ENCODE results near the gene C3orf80.
"Not testable (repeated sequence)": the region's sequence is repeated elsewhere in the genome, so short reads cannot be mapped to it uniquely, and the experiment has no call there.

The C3orf80 gene

DNA sequence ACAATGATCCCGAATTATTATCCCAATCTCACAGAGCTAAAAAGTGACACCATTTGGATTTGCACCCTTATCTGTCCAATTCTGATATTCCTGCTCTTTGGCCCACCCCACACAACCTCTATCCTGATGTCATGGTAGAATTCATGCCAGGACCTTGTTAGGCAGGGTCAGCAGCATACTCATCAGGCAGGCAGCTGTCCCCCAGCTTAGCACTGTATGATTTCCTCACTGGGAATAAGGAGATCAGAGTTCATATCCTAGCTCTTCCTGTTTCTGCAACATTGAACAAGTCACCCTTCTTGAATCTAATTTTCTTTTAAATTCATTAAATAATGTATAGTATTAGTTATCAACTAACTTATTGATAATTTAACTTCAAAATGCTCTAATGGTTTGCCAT lies 12.0 kb upstream of the C3orf80 start:
- DNase-seq (ENCODE audit: low read depth), result no peak

DNA sequence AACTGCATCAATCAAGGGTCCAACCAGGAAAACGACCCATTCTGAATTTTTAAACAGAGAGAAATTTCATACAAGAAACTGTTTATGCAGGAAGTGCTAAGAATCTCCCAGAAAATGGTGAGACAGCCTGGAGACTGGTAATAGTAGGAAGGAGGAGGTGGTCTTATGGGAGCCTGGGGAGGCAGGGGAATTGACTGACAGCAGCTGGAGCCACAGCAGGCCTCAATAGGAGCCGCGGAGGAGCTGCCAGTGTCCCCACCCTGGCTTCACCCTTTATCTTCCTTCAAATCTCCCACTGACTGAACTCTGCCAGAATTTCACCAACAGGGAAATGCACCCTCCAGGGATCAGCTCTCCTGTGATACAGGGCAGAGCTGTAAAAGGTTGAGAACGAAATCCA lies 7.5 kb upstream of the C3orf80 start:
- no peak for DNase-seq (ENCODE audit: low read depth)

DNA sequence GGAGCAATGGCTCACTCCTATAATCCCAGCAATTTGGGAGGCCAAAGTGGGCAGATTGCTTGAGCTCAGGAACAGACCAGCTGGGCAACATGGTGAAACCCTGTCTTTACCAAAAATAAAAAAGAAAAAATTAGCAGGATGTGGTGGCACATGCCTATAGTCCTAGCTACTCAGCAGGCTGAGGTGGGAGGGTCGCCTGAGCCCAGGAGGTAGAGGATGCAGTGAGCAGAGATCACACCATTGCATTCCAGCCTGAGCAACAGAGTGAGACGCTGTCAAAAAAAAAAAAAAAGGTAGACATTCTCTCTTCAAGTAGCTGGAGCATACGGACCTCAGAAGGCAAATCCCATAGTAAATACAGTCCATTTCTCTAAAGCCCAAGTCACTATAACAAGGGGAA lies 7.1 kb upstream of the C3orf80 start:
- DNase-seq (ENCODE audit: low read depth), result no peak

DNA sequence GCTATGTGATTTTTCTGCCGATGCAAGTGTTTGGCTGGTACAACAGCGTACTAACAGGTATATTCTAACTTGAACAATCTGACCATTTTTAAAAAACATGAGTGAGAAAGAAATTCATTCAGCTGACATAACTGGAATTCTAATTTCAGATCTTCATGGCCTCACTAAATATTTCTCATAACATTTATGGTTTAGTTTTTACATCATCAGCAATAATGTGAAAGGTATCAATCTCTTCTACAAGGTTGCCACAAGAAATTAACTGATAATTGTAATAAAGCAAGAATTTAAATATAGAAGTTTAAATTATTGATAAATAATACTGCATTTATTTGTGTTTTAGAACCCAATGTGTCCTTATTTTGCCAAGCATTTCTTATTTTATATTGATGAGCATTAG lies 5.2 kb upstream of the C3orf80 start:
- no peak for DNase-seq (ENCODE audit: low read depth)

DNA sequence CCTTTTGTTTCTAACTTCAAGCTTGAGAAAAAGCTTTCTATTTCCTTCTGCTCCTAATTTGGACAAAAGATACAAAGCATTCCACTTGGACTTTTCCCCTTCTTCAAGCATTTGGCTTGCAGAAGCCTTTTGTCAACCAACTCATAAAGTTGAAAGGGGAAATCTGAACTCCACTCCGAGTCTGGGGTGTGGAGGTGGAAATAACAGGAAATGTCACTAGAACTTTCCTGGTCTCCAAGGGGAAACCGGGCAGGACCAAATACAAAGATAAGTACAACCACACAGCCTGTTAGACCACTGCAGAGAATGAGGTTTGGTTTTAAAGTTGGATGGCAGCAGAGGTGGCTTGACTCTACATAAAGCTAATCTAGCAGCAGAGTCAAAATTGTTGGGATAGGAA lies 4.2 kb upstream of the C3orf80 start:
- DNase-seq (ENCODE audit: low read depth), result no peak

DNA sequence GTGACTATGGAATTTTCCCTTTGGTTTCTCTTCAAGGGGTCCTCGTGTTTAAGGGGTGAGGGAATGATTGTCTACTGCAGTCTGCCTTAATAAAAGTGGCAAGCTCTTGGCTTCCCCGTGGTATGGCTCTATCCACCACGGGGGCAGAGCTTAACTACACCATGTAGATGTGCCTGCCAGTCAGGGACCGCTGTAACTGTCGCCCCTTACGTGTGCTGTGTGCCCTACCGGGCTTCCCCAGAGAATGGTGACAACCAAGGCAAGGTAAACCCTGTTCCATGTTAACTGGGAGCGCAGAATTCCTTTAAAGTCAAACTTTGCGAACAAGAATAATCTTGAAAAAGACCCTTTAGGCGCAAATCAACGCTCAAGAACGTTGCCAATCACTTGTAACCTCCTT lies 966 bp upstream of the C3orf80 start:
- DNase-seq (ENCODE audit: low read depth), result no peak

DNA sequence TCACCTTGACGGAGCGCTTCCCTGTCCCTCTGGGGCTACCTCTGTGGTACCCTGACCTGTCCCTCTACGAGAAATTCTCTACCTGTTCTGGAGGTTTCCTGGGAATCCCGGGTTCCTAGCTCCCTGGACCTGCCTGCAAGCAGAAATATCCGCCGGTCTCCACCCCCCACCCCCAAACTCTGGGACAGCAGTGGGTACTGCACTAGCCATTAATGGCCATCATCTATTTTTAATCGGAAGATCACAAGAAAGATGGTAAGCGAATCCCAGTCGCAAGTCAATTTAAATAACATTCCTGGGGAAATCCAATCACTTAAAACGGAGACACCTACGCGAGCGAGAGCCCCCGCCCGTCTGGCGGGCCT lies 429 bp upstream of the C3orf80 start:
- DNase-seq (ENCODE audit: low read depth), result no peak

DNA sequence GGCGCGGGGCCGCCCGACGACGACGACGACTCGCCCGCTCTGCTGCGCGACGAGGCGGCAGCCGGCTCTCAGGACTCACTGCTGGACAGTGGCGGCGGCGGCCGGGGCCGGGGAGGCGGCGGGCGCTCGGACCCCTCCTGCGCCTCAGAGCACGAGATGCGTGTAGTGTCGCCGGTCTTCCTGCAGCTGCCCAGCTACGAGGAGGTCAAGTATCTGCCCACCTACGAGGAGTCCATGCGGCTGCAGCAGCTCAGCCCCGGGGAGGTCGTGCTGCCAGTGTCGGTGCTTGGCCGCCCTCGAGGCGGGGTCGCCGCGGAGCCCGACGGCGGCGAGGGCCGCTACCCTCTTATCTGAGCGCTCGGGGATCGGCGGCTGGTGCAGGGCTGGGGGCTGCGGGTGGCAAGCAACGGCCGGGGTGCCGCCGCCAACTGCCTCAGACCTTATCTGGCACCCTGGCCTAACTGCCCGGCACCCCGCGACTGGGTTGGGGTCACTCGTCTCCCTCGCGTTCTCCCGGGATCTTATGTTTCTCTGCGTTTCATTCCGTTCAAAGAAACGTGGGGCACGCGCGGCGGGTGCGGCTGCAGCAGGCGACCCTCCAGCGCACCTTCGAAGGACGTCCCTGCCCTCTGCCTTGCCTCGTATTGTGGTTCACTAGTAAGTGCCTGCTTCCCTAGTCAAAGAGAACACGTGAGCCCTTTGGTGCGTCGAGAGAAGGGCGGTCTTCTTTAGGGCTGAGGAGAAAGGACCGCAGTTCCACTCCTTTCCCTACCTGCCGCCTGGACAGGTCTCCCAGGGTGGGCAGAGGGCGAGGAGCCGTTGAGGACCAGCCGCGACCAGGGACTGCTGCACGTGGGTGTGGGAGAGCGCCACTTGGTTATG lies 1.0 kb downstream of the C3orf80 start:
- DNase-seq (ENCODE audit: low read depth), result no peak

DNA sequence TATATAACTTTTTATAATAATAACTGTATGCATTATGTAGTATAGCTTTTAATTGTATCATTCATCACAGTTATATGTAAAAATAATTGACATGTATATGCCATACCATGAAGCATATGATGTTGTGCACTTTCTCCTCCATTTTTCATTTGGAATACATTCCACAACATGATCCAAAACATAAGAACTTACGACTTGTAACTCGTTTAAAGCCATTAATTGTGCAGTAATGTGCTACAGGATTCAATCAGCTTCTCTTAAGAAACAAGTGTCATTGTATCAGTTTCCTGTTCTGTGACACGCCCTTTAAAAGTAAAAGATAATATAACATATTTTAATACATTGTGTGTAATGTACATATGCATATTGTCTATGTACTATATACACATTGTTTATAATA lies 2.2 kb downstream of the C3orf80 start:
- no peak for DNase-seq (ENCODE audit: low read depth)

DNA sequence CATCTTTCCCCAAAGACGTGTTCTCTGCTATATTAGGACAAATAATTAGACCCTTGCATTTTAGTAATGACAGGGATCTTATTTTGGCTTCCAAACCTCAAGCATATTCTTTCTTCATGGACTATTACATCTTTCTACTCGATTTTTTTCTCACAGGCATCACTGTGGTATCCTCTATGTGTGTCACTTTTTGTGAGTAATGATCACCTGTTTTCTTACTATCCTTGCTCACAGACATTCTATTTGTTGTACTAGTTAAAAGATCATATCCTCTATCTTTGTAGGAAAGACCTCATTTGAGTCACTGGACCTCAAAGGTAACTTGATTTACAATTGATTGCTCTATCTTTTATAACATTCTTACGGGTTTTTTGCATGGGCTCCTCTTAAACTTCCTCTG lies 6.8 kb downstream of the C3orf80 start:
- DNase-seq (ENCODE audit: low read depth), result no peak

DNA sequence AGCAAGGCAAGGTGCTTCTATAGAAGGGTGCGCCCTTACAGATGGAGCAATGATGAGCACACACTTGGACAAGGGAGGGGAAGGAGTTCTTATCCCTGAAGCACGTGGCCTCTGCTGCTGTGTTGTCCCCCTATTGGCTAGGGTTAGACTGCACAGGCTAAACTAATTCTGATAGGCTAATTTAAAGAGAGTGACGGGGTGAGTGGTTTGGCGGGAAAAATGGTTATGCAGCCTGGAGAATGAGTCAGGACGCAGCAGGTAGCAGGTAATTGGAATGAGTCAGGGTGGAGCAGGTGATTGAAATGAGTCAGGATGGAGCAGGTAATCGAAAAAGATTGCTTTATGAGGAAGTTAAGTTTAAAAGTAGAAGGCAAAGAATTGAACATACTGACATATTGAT lies 15.5 kb downstream of the C3orf80 start:
- not testable (repeated sequence) for DNase-seq (ENCODE audit: low read depth)

DNA sequence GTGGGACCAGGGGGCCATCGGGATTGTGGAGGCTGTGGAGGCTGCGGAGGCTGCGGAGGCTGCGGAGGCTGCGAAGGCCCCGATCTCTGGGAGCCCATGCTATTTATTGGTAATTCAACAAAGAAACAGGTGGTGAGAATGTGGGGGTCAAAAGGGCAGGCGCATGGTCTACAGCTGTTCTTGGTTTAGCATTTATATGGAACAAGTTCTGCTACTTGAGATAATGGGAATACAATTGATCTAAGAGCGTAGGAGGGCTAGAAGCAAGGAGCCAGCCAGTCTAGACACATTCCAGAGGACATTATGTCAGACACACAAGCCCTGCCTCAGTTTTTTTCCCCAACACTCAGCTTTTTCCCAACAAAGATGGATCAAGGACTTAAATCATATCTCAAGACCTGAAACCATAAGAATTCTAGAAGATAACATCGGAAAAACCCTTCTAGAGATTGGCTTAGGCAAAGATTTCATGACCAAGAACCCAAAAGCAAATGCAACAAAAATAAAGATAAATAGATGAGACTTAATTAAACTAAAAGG lies 20.1 kb downstream of the C3orf80 start:
- no peak for DNase-seq (ENCODE audit: low read depth)

DNA sequence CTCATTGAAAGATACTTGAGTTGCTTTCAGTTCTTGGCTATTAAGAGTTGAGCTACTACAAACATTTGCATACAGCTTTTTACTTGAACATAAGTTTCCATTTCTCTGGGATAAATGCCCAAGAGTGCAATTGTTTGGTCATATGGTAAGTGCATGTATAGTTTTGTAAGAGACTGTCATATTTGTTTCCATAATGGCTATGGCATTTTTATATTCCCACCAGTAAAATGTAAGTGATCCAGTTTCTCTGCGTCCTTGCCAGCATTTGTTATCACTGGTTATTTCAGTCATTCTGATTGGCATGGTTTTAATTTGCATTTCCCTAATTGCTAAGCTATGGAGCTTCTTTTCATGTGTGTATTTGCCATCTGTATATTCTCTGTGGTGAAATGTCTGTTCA lies 22.5 kb downstream of the C3orf80 start:
- DNase-seq (ENCODE audit: low read depth), result no peak

DNA sequence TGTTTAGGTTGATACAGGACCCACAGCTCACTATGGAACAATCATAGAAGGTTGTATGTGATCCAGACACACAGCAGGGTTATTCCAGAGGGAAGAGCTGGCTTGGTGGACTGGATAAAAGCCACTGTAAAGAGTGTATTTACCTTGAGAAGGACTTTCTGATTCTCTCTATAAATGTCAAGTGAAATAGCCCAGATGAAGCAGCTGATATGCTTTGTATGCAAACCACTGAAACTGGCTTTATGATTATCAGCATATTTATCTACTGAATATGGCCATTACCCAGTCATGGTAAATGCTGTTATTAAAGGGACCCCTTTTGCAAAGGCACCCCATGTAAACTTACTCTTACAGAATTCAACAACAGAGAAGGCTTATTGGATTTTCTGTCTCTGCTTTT lies 28.1 kb downstream of the C3orf80 start:
- DNase-seq (ENCODE audit: low read depth), result no peak

DNA sequence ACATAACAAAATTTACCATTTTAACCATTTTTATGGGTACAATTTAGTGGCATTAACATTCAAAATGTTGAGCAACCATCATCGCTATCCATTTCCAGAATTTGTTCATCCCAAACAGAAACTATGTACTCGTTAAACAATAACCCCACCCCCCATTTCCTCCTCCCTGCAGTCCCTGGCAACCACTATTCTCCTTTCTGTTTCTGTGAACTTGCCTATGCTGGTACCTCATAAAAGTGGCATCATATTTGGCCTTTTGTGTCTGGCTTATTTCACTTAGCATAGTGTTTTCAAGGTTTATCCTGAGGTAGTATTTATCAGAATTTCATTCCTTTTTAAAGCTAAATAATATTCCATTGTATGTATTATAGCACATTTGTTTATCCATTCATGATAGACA lies 32.4 kb downstream of the C3orf80 start:
- no peak for DNase-seq (ENCODE audit: low read depth)

DNA sequence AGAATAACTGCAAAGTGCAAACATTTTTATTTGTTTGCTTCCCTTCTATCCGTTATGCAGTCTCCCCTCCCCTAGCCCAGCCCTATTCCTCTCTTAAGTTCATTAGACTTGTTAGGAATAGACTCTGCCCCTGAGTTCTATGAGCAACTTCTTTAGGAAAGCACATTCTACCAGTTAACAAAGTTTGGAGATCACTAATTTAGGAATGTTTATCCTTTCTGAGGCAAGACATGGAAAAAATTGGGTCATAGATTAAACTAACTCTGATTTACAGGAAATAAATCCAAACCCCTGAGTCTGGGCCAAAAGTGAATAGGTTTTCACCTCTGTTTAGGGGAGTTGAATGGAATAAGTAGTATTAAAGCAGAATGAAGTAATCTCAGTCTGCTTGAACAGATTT lies 34.4 kb downstream of the C3orf80 start:
- no peak for DNase-seq (ENCODE audit: low read depth)

DNA sequence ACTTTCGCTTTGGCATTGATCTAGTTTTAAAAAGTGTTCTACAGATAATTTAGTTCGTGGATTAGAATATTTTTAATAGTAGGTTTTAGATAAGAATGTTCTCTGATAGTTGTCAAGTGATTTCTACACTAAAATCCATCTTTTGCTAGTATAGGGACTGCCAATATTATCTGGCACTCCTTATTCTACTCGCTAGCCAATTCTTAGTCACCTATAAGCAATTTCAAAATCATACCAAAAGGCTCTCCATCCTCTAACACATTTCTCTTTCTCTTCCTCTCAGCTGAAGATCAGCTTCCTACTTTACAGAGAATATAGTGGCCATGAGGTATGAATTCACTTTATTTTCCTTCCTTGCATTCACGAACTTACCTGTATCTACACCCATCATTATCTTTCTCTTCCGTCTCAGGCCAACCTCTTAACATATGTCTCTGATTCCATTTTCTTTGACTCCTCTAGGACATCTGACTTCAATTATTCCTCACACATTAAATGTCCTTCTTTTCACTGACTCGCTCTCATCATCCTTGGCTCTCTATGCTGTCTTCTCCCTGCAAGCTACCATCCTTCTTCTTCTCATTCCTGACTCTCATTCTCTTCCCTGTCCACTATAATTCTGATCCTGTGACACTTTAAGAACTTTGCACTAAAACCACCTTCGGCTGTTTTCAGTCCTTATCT lies 35.5 kb downstream of the C3orf80 start:
- DNase-seq (ENCODE audit: low read depth), result no peak

DNA sequence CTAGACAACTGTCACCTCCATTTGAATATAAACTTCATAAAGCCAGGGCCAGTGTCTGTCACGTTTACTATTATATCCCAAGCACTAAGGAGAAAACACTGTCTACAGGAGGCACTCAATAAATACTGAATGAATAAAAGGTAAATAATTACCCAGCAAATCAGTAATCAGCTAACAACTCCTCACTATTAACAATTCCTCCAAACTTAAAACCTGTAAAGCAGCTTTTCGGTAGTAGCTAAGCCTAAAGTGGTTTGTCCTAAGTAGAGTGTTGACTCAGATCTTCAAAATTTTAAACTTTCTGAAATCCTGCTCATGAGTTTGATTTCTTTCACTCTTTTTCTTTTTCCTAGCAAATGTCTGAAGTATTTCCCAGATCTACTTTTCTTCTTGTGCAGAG lies 39.9 kb downstream of the C3orf80 start:
- no peak for DNase-seq (ENCODE audit: low read depth)
